Measurements from ENCODE around the gene CHRNA10.

Gene CHRNA10

GRCh38 chr11:3700910-3701309, 29.7 kb upstream of the CHRNA10 start:
- TF ChIP-seq CTCF (IDR thresholded peaks at IDR 0.05; ENCODE audit: control insufficient read depth, insufficient read depth, low read depth, low read length, missing control alignments) = no peak
- DNase-seq (ENCODE audit: low read depth) = no peak
- no peak overlapping the region for H3K4me3 ChIP-seq (ENCODE audit: control insufficient read depth, low read depth, low read length)

- DNase-seq (ENCODE audit: low read depth) = no peak
- no peak overlapping the region for H3K4me3 ChIP-seq (ENCODE audit: control insufficient read depth, low read depth, low read length)
- TF ChIP-seq CTCF (IDR thresholded peaks at IDR 0.05; ENCODE audit: control insufficient read depth, insufficient read depth, low read depth, low read length, missing control alignments) = no peak
These were observed 29.2 kb upstream of the CHRNA10 start for GRCh38 chr11:3700410-3700809.

DNA sequence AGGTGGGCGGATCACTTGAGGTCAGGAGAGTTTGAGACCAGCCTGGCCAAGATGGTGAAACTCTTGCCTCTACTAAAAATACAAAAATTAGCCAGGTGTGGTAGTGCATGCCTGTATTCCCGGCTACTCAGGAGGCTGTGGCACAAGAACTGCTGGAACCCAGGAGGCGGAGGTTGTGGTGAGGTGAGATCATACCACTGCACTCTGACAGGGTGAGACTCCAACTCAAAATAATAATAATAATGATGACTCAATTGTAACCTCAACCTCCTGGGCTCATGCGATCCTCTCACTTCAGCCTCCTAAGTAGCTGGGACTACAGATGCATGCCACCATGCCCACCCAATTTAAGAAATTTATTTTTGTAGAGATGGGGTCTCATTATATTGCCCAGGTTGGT, 15.6 kb upstream of the CHRNA10 start:
- H3K4me3 ChIP-seq (ENCODE audit: control insufficient read depth, low read depth, low read length) = no peak overlapping the region
- no peak for DNase-seq (ENCODE audit: low read depth)
- no peak for TF ChIP-seq CTCF (IDR thresholded peaks at IDR 0.05; ENCODE audit: control insufficient read depth, insufficient read depth, low read depth, low read length, missing control alignments)

DNA sequence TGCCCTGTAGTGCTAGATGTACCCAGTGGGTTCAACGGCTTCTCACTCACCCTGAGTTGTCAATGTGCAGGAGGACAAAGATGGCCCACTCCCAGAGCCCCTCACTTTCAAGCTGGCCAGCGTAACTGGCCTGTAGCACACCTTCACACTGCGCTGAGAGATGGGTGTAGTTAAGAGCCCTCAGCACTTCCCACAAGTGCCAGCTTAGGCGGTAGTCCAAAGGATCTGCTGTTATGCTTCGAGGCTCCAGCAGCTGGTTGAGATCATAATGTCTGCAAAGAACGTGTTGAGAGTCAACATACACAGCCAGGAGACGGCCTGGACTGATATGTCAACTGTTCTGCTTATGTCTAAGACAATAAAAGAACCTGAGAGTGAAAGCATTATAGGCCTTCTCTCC, 14.7 kb upstream of the CHRNA10 start:
- no peak overlapping the region for H3K4me3 ChIP-seq (ENCODE audit: control insufficient read depth, low read depth, low read length)
- DNase-seq (ENCODE audit: low read depth) = no peak
- no peak for TF ChIP-seq CTCF (IDR thresholded peaks at IDR 0.05; ENCODE audit: control insufficient read depth, insufficient read depth, low read depth, low read length, missing control alignments)

DNA sequence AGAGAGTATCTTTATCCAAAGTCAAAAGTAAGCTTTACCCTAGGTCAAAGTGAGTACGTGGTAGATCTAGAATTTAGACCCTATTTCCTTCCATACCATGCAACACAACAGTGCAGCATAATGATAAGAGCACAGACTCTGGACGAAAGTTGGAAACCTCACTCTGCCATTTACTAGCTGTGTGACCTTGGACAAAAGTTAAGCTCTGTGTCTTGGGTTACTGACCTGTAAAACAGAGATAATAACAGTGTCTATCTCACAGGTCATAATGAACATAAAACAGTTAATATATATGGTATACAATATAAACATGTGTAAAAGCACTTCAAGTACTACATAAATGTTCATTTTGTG, 13.6 kb upstream of the CHRNA10 start:
- no peak for TF ChIP-seq CTCF (IDR thresholded peaks at IDR 0.05; ENCODE audit: control insufficient read depth, insufficient read depth, low read depth, low read length, missing control alignments)
- no peak for DNase-seq (ENCODE audit: low read depth)
- no peak overlapping the region for H3K4me3 ChIP-seq (ENCODE audit: control insufficient read depth, low read depth, low read length)

DNA sequence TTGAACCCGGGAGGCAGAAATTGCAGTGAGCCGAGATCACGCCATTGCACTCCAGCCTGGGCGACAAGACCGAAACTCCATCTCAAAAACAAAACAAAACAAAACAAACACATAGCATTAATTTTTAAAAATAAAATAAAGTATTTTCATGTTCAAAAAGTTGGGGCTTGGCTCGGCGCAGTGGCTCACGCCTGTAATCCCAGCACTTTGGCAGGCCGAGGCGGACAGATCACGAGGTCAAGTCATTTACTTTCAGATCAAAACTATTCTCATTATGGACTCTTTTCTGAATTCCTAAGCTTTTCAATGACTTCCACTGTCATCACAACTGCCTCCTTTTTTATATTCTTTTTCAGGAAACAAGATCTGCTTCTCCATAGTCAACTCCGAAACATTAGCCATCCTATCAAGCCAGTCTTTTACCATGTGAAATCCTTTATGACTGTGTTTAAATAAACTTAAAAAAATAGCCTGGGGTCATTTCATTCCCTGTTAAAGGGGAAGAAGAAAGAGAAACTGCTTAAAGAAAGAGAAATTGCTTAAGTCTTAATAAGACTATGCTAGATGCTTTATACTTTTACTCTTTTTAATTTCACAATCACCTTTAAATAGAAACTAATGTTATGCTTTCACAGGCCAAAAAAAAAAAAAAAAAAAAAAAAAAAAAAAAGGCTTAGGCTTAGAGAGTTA, 13.1 kb upstream of the CHRNA10 start:
- no peak overlapping the region for H3K4me3 ChIP-seq (ENCODE audit: control insufficient read depth, low read depth, low read length)
- TF ChIP-seq CTCF (IDR thresholded peaks at IDR 0.05; ENCODE audit: control insufficient read depth, insufficient read depth, low read depth, low read length, missing control alignments) = no peak
- DNase-seq (ENCODE audit: low read depth) = no peak

- TF ChIP-seq CTCF (IDR thresholded peaks at IDR 0.05; ENCODE audit: control insufficient read depth, insufficient read depth, low read depth, low read length, missing control alignments) = no peak
- H3K4me3 ChIP-seq (ENCODE audit: control insufficient read depth, low read depth, low read length) = no peak overlapping the region
- no peak for DNase-seq (ENCODE audit: low read depth)
These were observed 11.9 kb upstream of the CHRNA10 start for GRCh38 chr11:3683039-3683438.
